ENCODE measurements around the gene MBLAC1.
"Not testable (repeated sequence)": the region's sequence is repeated elsewhere in the genome, so short reads cannot be mapped to it uniquely, and the experiment has no call there.

DNA sequence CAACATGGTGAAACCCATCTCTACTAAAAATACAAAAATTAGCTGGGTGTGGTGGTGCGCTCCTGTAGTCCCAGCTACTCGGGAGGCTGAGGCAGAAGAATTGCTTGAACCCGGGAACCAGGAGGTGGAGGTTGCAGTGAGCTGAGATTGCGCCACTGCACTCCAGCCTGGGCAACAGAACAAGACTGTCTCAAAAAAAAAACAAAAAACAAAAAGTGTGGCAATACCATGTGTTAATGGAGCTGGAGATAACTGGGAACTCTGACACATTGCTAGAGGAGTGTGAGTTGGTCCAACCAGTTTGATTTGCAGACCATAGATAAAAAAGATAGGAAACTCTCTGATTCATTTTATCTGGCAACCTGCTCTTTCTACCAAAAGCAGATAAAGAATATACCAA lies 19.6 kb downstream of the MBLAC1 start:
- TF ChIP-seq, protein P1, sequence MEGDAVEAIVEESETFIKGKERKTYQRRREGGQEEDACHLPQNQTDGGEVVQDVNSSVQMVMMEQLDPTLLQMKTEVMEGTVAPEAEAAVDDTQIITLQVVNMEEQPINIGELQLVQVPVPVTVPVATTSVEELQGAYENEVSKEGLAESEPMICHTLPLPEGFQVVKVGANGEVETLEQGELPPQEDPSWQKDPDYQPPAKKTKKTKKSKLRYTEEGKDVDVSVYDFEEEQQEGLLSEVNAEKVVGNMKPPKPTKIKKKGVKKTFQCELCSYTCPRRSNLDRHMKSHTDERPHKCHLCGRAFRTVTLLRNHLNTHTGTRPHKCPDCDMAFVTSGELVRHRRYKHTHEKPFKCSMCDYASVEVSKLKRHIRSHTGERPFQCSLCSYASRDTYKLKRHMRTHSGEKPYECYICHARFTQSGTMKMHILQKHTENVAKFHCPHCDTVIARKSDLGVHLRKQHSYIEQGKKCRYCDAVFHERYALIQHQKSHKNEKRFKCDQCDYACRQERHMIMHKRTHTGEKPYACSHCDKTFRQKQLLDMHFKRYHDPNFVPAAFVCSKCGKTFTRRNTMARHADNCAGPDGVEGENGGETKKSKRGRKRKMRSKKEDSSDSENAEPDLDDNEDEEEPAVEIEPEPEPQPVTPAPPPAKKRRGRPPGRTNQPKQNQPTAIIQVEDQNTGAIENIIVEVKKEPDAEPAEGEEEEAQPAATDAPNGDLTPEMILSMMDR (conservative IDR thresholded peaks at IDR 0.05), result not testable (repeated sequence)
- TF ChIP-seq EZH2 (IDR thresholded peaks at IDR 0.05; ENCODE audit: low read depth), result not testable (repeated sequence)
